Upper lobe of right lung (tissue), 1 donor: ENCODE data around the gene CDK7. TPM values are rescaled to one million over a fixed set of nuclear protein-coding genes. Genes with fewer than 3 reads are reported as not detected.
A peak's percentile ranks its signal among the peaks of the same experiment; 100 is the strongest.
"Not testable (repeated sequence)": the region's sequence is repeated elsewhere in the genome, so short reads cannot be mapped to it uniquely, and the experiment has no call there.

Experiments used
- ATAC-seq: fragments of 200-7000 bp; cut with Tn5 transposase; one replicate; pipeline ENCODE4 v1.9.1; 2020; ENCODE audit warnings: mild to moderate bottlenecking, moderate library complexity
- DNase-seq: peaks from one replicate; pipeline ENCODE4 v3.0.0-alpha.2; 2020
- H3K27ac ChIP-seq: fragments of 200-600 bp; one replicate; pipeline ENCODE4 v1.8.0; 2022
- H3K27me3 ChIP-seq: fragments of 200-600 bp; one replicate; pipeline ENCODE4 v1.8.0; 2022; ENCODE audit warnings: mild to moderate bottlenecking
- H3K36me3 ChIP-seq: fragments of 200-600 bp; one replicate; pipeline ENCODE4 v1.8.0; 2022
- H3K4me1 ChIP-seq: fragments of 200-600 bp; one replicate; pipeline ENCODE4 v1.8.0; 2022
- H3K4me3 ChIP-seq: fragments of 200-600 bp; one replicate; pipeline ENCODE4 v1.8.0; 2022; ENCODE audit warnings: mild to moderate bottlenecking
- H3K9me3 ChIP-seq: fragments of 200-600 bp; one replicate; pipeline ENCODE4 v1.8.0; 2022
- CTCF ChIP-seq: fragments of 200-600 bp; IDR thresholded peaks from one replicate; pipeline ENCODE4 v1.8.0; 2022; ENCODE audit warnings: antibody characterized with exemption
- intact Hi-C: fragments of 100-400 bp; cut with DNase I; formaldehyde crosslinking; loops from one replicate; pipeline ENCODE4 v1.11.0; 2022
- total RNA-seq: library from RNA; stranded (reverse); fragmentation: NEBNext Ultra II Directional; extraction: Animal tissue kit (Norgen Biotek cat#: 25700); gene quantifications from one replicate; pipeline ENCODE4 v1.2.1, GENCODE V29; 2021
- donor health status: DM: no; HTN: yes; CAD: no; lungs with severe emphysema.

CDK7 gene
- total RNA-seq, 1 donor from 2014 or later, result 21.9 TPM

- H3K9me3 ChIP-seq, result no peaks in the 10 kb centered on the region
- peaks cover 9% of the 10 kb centered on the region for H3K4me1 ChIP-seq
- H3K36me3 ChIP-seq, result no peaks in the 10 kb centered on the region
- peak overlapping the region; percentile 96 for H3K27ac ChIP-seq
- H3K27me3 ChIP-seq, result no peaks in the 10 kb centered on the region
- intact Hi-C loops, result no loop called here
- TF ChIP-seq CTCF, result no peak
- H3K4me3 ChIP-seq, result peak overlapping the region; percentile 92
- ATAC-seq, result no peak
- no peak for DNase-seq
These were observed 17.6 kb upstream of the CDK7 start for GRCh38 chr5:69217151-69217511.

GRCh38 chr5:69217548-69218526 lies 16.8 kb upstream of the CDK7 start:
- no peaks in the 10 kb centered on the region for H3K9me3 ChIP-seq
- no peaks in the 10 kb centered on the region for H3K27me3 ChIP-seq
- H3K4me3 ChIP-seq, result peak overlapping the region; percentile 92
- DNase-seq, result peak; percentile 99
- peak overlapping the region; percentile 96 for H3K27ac ChIP-seq
- intact Hi-C loops, result no loop called here
- peak; percentile 33 for TF ChIP-seq CTCF
- H3K4me1 ChIP-seq, result peaks cover 9% of the 10 kb centered on the region
- no peaks in the 10 kb centered on the region for H3K36me3 ChIP-seq
- peak; percentile 99 for ATAC-seq

- H3K4me1 ChIP-seq, result peaks cover 9% of the 10 kb centered on the region
- ATAC-seq, result no peak
- TF ChIP-seq CTCF, result no peak
- no peak overlapping the region for H3K27ac ChIP-seq
- intact Hi-C loops, result no loop called here
- H3K36me3 ChIP-seq, result no peaks in the 10 kb centered on the region
- H3K27me3 ChIP-seq, result no peaks in the 10 kb centered on the region
- no peak overlapping the region for H3K4me3 ChIP-seq
- no peaks in the 10 kb centered on the region for H3K9me3 ChIP-seq
- no peak for DNase-seq
These were observed 14.7 kb upstream of the CDK7 start for GRCh38 chr5:69219939-69220338.

GRCh38 chr5:69220371-69220770 lies 14.3 kb upstream of the CDK7 start:
- H3K27me3 ChIP-seq, H3K27ac ChIP-seq, intact Hi-C loops, ATAC-seq, H3K4me1 ChIP-seq, H3K4me3 ChIP-seq, DNase-seq, H3K9me3 ChIP-seq, H3K36me3 ChIP-seq: not testable (repeated sequence)

GRCh38 chr5:69220833-69221232 lies 13.9 kb upstream of the CDK7 start:
- H3K9me3 ChIP-seq, H3K4me1 ChIP-seq, intact Hi-C loops, H3K36me3 ChIP-seq, ATAC-seq, H3K4me3 ChIP-seq, H3K27ac ChIP-seq, DNase-seq, H3K27me3 ChIP-seq: not testable (repeated sequence)

DNA sequence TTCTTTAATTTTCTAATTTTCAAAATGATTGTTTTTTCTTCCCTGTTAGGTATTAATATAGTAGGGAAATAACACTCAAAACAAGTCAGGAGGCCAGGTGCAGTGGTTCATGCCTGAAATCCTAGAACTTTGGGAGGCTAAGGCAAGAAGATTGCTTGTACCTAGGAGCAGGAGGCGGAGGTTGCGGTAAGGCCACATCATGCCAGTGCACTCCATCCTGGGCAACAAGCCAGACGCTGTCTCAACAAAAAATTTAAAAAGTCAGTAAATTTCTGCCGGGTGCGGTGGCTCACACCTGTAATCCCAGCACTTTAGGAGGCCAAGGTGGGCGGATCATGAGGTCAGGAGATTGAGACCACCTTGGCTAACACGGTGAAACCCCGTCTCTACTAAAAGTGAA lies 10.2 kb upstream of the CDK7 start:
- DNase-seq, result peak; percentile 65
- TF ChIP-seq CTCF, result no peak
- peak; percentile 63 for ATAC-seq
- Histone ChIP-seq H3K36me3 (peaks cover 43% of the 10 kb centered on the region), H3K4me1 (no peaks in the 10 kb centered on the region), H3K9me3 (no peaks in the 10 kb centered on the region), H3K27me3 (no peaks in the 10 kb centered on the region), H3K27ac (no peak overlapping the region), H3K4me3 (no peak overlapping the region)
- intact Hi-C loops, result no loop called here
